Brain microvascular endothelial cell (primary cell): ENCODE measurements around the gene IGFBP7.

Experiments used
- DNase-seq: peaks from one replicate; pipeline ENCODE4 v3.0.0-alpha.2; 2020
- H3K27ac ChIP-seq: fragments of 250-450 bp; sonication (Bioruptor Pico); 2 replicates; pipeline ENCODE4 v1.5.1; 2020; ENCODE audit warnings: mild to moderate bottlenecking, moderate library complexity
- H3K27me3 ChIP-seq: fragments of 250-450 bp; sonication (Bioruptor Pico); replicated peaks from 2 replicates; pipeline ENCODE4 v1.5.1; 2020; ENCODE audit warnings: mild to moderate bottlenecking
- H3K36me3 ChIP-seq: fragments of 250-450 bp; sonication (Bioruptor Pico); replicated peaks from 2 replicates; pipeline ENCODE4 v1.5.1; 2020; ENCODE audit warnings: mild to moderate bottlenecking
- H3K4me3 ChIP-seq: 2 replicates; pipeline ENCODE4 v1.5.1; 2011; ENCODE audit warnings: low read depth, mild to moderate bottlenecking, control low read depth, low read length, moderate library complexity
- CTCF ChIP-seq: IDR thresholded peaks from 2 replicates; pipeline ENCODE4 v1.5.1; 2011; ENCODE audit warnings: low read depth, mild to moderate bottlenecking, moderate library complexity, low read length, control low read depth, inconsistent platforms; ENCODE audit errors: missing control alignments
- in situ Hi-C: cut with HindIII; loops from 2 replicates; pipeline ENCODE4 v1.10.0; 2017; ENCODE audit warnings: low sequenced_read_pairs, low pct_ligation_motif_present

Gene IGFBP7

DNA sequence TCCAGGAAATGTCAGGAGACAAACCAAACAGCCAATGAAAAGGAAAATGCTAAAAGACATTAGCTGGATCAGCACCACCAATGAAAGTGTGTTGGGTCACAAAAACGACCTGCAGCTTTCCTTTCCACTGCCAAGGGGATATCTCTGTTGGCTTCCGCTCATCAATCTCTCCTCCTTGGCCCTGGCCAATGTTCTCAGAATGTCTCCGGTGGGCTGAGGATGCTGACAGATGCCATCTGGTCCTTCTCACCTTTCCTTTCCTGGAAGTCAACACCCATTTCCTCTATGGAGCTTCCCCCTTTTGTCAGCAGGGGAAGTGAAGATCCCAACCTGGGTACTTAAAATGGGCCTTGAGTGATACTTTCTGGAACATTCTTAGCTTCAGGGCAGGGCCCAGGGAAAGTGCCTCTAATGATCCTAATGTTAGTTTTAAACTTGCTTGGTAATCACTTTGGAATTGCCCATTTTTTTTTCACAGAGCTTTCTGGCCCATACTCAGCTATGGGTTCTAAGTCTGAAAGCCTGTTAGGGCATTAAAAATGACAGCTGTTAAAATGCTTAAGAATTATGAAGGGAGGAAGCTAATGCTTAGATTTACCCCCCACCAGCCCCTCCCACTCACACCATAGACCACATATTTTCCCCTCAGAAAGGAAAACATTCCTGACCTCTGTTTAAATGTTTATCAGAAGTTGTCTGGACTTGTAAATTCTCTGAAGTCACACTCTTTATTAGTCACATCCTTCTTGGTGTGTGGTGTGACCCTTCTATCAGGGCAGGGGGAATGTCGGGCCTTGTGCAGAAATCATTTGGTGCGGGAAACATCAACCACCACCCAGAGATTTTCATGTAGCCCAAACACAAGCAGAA is 29.2 kb downstream of the IGFBP7 start:
- Histone ChIP-seq H3K27me3 (no peaks in the 10 kb centered on the region), H3K4me3 (no peak overlapping the region), H3K36me3 (peaks cover 34% of the 10 kb centered on the region), H3K27ac (peak overlapping the region; percentile 92)
- in situ Hi-C loops = no loop called here
- TF ChIP-seq CTCF = no peak
- peak; percentile 97 for DNase-seq

- TF ChIP-seq CTCF = no peak
- H3K27ac ChIP-seq = peak overlapping the region; percentile 92
- peak; percentile 77 for DNase-seq
These were observed 31.3 kb downstream of the IGFBP7 start for GRCh38 chr4:57078685-57079521.

GRCh38 chr4:57077550-57078343 is 32.4 kb downstream of the IGFBP7 start:
- TF ChIP-seq CTCF = no peak
- Histone ChIP-seq H3K36me3 (peaks cover 29% of the 10 kb centered on the region), H3K27me3 (no peaks in the 10 kb centered on the region), H3K4me3 (no peak overlapping the region), H3K27ac (peak overlapping the region; percentile 92)
- in situ Hi-C loops = no loop called here
- DNase-seq = peak; percentile 95

More at GRCh38 chr4:57078685-57079521, 31.3 kb downstream of the IGFBP7 start:
- H3K4me3 ChIP-seq = no peak overlapping the region
- peaks cover 27% of the 10 kb centered on the region for H3K36me3 ChIP-seq
- in situ Hi-C loops = no loop called here
- H3K27me3 ChIP-seq = no peaks in the 10 kb centered on the region

DNA sequence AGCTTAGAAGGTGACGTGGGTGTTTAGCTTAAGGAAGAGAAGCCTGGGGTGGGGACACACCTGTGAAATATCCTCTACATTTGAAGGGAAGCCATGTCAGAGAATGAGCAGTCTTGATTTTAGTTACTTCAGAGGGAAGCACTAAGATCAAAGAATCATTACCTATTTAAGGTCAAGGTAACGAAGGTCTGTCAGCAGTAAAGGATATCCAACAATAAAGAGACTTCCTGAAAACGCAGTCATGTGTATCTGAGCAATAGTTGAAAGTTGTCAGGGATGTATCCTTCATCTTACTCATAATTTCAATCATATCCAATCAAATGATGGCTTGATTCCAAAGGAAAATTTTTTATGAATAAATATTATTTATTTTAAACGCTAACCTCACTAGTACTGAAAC is 33.5 kb downstream of the IGFBP7 start:
- peak overlapping the region; percentile 92 for H3K27ac ChIP-seq
- H3K36me3 ChIP-seq = peaks cover 31% of the 10 kb centered on the region
- no peaks in the 10 kb centered on the region for H3K27me3 ChIP-seq
- H3K4me3 ChIP-seq = no peak overlapping the region
- TF ChIP-seq CTCF = no peak
- in situ Hi-C loops = no loop called here
- DNase-seq = no peak

- Histone ChIP-seq H3K27me3 (no peaks in the 10 kb centered on the region), H3K27ac (peak overlapping the region; percentile 41), H3K4me3 (no peak overlapping the region), H3K36me3 (peaks cover 26% of the 10 kb centered on the region)
- no peak for DNase-seq
- in situ Hi-C loops = no loop called here
- TF ChIP-seq CTCF = no peak
These were observed 34.8 kb downstream of the IGFBP7 start for GRCh38 chr4:57075367-57075766.
